ENCODE results near the gene SAMD11.

DNA sequence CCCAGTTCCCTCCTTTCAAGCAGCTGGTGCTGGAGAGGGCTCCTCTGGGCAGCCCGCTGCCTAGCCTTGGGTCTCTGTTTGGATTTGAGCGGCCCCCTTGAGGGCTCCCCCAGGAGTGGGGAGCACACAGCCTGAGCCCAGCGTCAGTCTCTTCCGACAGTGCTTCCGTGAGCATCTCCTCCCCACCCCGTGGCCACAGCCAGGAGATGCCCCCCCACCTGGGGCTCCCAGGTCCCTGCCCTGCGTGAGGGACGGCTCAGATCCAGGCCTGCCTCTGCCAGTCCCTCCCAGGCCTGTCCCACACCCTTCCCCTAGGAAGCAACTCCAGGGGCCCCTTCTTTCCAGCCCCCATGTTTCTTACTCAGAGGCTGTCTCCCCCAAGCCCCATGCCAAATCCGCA is 3.5 kb downstream of the SAMD11 start:
- no peak for TF ChIP-seq CTCF (IDR thresholded peaks at IDR 0.05)
- no peak for TF ChIP-seq POLR2A (IDR thresholded peaks at IDR 0.05)
- TF ChIP-seq EP300 (IDR thresholded peaks at IDR 0.05): no peak
